K562 (cell line): ENCODE measurements around the gene RPH3AL. TPM values are rescaled to one million over a fixed set of nuclear protein-coding genes. Genes with fewer than 3 reads are reported as not detected.
A peak's percentile ranks its signal among the peaks of the same experiment; 100 is the strongest.

ENCODE experiments used
- ATAC-seq: fragments of 200-7000 bp; cut with Tn5 transposase; 3 replicates; pipeline ENCODE4 v1.9.1; 2020; ENCODE audit warnings: moderate library complexity
- BruUV-seq: library from RNA; stranded (reverse); fragments of 400-500 nt; replicated peaks from 2 replicates; lab custom pipeline; 2021; lab: Mats Ljungman, UMichigan
- CTCF ChIA-PET: fragments of 300-600 bp; formaldehyde crosslinking; extraction: SDS; loops from one replicate; lab custom pipeline; 2021; ENCODE audit warnings: low intra/inter-chr PET ratio; lab: Yijun Ruan, JAX
- POLR2A ChIA-PET: fragments of 300-600, 350-650 bp; sonication (Branson Sonifier 250); formaldehyde crosslinking; extraction: SDS; loops from one replicate; lab custom pipeline; 2021; ENCODE audit warnings: antibody characterized with exemption, inconsistent platforms; lab: Yijun Ruan, JAX
- DNase-seq, 4 experiments: peaks; one replicate each; pipeline versions ENCODE4 v3.0.0 to v3.0.0-alpha.2; 2011 to 2018; ENCODE audit warnings: low spot score in 3 of 4, mixed read lengths in 3 of 4; ENCODE audit errors: extremely low read depth in 1 of 4
- FAIRE-seq: peaks from 2 replicates; lab custom pipeline; 2011; peaks lifted over from hg19 to GRCh38; lab: Jason Lieb, UNC
- H2AFZ ChIP-seq: 2 replicates; pipeline ENCODE4 v1.6.0; 2011; ENCODE audit warnings: low read depth, low read length, control low read depth, inconsistent platforms
- H3K27ac ChIP-seq: fragments of 200-600 bp; 3 replicates; pipeline ENCODE4 v1.8.0; 2011; ENCODE audit warnings: low read depth, mild to moderate bottlenecking, control low read depth, inconsistent platforms, low read length, moderate library complexity, mixed read lengths; ENCODE audit errors: extremely low read depth
- H3K27me3 ChIP-seq, 2 experiments: fragments of 300-600 bp in 1 of 2; 2 replicates in 1 of 2; 3 replicates in 1 of 2; pipeline versions ENCODE4 v1.6.0 to v1.8.0; 2011; ENCODE audit warnings: inconsistent platforms in 2 of 2, low read length in 2 of 2, mild to moderate bottlenecking in 1 of 2, mixed read lengths in 1 of 2, moderate library complexity in 1 of 2; ENCODE audit not compliant: control insufficient read depth in 2 of 2, insufficient read depth in 2 of 2
- H3K36me3 ChIP-seq: fragments of 300-600 bp; 3 replicates; pipeline ENCODE4 v1.8.0; 2011; ENCODE audit warnings: mild to moderate bottlenecking, low read length, inconsistent platforms; ENCODE audit not compliant: control insufficient read depth, insufficient read depth
- H3K4me1 ChIP-seq, 2 experiments: fragments of 200-600 bp in 1 of 2; replicated peaks in 1 of 2; 2 replicates in 1 of 2; 3 replicates in 1 of 2; pipeline versions ENCODE4 v1.5.1 to v1.8.0; 2011; ENCODE audit warnings: inconsistent platforms in 2 of 2, low read length in 2 of 2, mild to moderate bottlenecking in 1 of 2, mixed read lengths in 1 of 2, moderate library complexity in 1 of 2; ENCODE audit not compliant: control insufficient read depth in 2 of 2, insufficient read depth in 2 of 2
- H3K4me2 ChIP-seq: 2 replicates; pipeline ENCODE4 v1.6.1; 2011; ENCODE audit warnings: low read length, control low read depth, inconsistent platforms, mixed read lengths; ENCODE audit not compliant: insufficient read depth
- H3K4me3 ChIP-seq: fragments of 200-600 bp; sonication (generic), shearing (Covaris generic); 2 replicates; pipeline ENCODE4 v1.5.1; 2016; ENCODE audit warnings: control low read depth, inconsistent platforms
- H3K79me2 ChIP-seq: fragments of 200-600 bp; 3 replicates; pipeline ENCODE4 v1.8.0; 2011; ENCODE audit warnings: low read length, inconsistent platforms; ENCODE audit not compliant: control insufficient read depth, insufficient read depth
- H3K9ac ChIP-seq, 2 experiments: 2 replicates each; pipeline versions ENCODE4 v1.6.0 to v1.6.1; 2011; ENCODE audit warnings: low read depth in 2 of 2, low read length in 2 of 2, control low read depth in 1 of 2, inconsistent platforms in 1 of 2, mild to moderate bottlenecking in 1 of 2, mixed read lengths in 1 of 2; ENCODE audit not compliant: insufficient read depth in 1 of 2
- H3K9me1 ChIP-seq: one replicate; pipeline ENCODE4 v1.6.0; 2011; ENCODE audit warnings: inconsistent platforms, mild to moderate bottlenecking, low read length, moderate library complexity; ENCODE audit not compliant: control insufficient read depth, insufficient read depth
- H3K9me3 ChIP-seq: replicated peaks from 2 replicates; pipeline ENCODE4 v1.5.1; 2011; ENCODE audit warnings: low read depth, low read length, inconsistent platforms; ENCODE audit not compliant: control insufficient read depth, insufficient read depth
- H4K20me1 ChIP-seq: replicated peaks from 2 replicates; pipeline ENCODE4 v1.6.1; 2011; ENCODE audit warnings: low read length, inconsistent platforms, mixed read lengths; ENCODE audit not compliant: control insufficient read depth, insufficient read depth
- BMI1 ChIP-seq: fragments of 150-350 bp; IDR thresholded peaks from 2 replicates; pipeline ENCODE4 v1.6.1; 2014; ENCODE audit warnings: low read length
- ESRRA ChIP-seq: fragments of 450-650 bp; IDR thresholded peaks from 2 replicates; pipeline ENCODE4 v1.6.1; 2014; ENCODE audit warnings: low read depth, mild to moderate bottlenecking, moderate library complexity, borderline replicate concordance
- MXI1 ChIP-seq: IDR thresholded peaks from 2 replicates; pipeline ENCODE4 v1.6.1; 2011; ENCODE audit warnings: low read depth, mild to moderate bottlenecking, improper control_type of control experiment, low read length
- NR2C1 ChIP-seq, 2 experiments: fragments of 450-650 bp; IDR thresholded peaks; 2 replicates each; pipeline ENCODE4 v1.6.1; 2017; ENCODE audit warnings: mild to moderate bottlenecking in 2 of 2, antibody characterized with exemption in 1 of 2, inconsistent platforms in 1 of 2, missing compliant biosample characterization in 1 of 2, missing genetic modification characterization in 1 of 2
- NR2C2 ChIP-seq, 2 experiments: fragments of 200-800 bp in 1 of 2; sonication (Bioruptor generic) in 1 of 2; sonication (generic) in 1 of 2; formaldehyde crosslinking in 1 of 2; IDR thresholded peaks; 2 replicates each; pipeline versions ENCODE4 v1.6.1 to v1.8.0; 2016 to 2022; ENCODE audit warnings: mild to moderate bottlenecking in 1 of 2, missing compliant biosample characterization in 1 of 2, missing genetic modification characterization in 1 of 2, missing genetic modification reagents in 1 of 2
- NR3C1 ChIP-seq: sonication (generic); formaldehyde crosslinking; IDR thresholded peaks from 2 replicates; pipeline ENCODE4 v1.8.1; 2022; ENCODE audit warnings: missing genetic modification reagents
- POU5F1 ChIP-seq: fragments of 150-350 bp; IDR thresholded peaks from 2 replicates; pipeline ENCODE4 v1.6.1; 2014; ENCODE audit warnings: borderline replicate concordance, low read length, low read depth, mild to moderate bottlenecking; ENCODE audit not compliant: partially characterized antibody
- SNRNP70 ChIP-seq: fragments of 200-400 bp; formaldehyde crosslinking; optimal IDR thresholded peaks from 2 replicates; pipeline ENCODE3; 2017; ENCODE audit warnings: low read depth, low read length
- ZFP36 ChIP-seq: fragments of 150-350 bp; IDR thresholded peaks from 2 replicates; pipeline ENCODE4 v1.6.1; 2018; ENCODE audit warnings: low read length, low read depth; ENCODE audit not compliant: partially characterized antibody
- ZNF263 ChIP-seq: sonication (generic); formaldehyde crosslinking; IDR thresholded peaks from 2 replicates; pipeline ENCODE4 v1.8.0; 2022; ENCODE audit warnings: mild to moderate bottlenecking, missing genetic modification reagents, borderline replicate concordance
- ZNF609 ChIP-seq: sonication (generic); formaldehyde crosslinking; IDR thresholded peaks from 2 replicates; pipeline ENCODE4 v1.8.1; 2023; ENCODE audit warnings: missing genetic modification reagents, mild to moderate bottlenecking, borderline replicate concordance
- WGBS: fragments of 100-300 bp; shearing (Covaris generic); methylation state at CpG from one replicate; pipeline ENCODE4 v1.1.6; 2016; ENCODE audit warnings: low coverage, mixed read lengths; ENCODE audit not compliant: insufficient coverage; ENCODE audit errors: missing lambda C conversion rate; 5-methylcytosine and 5-hydroxymethylcytosine counted together
- in situ Hi-C: fragments of 300-500 bp; cut with MboI; formaldehyde crosslinking; loops from 4 replicates; pipeline ENCODE4 v1.15.0; 2018; ENCODE audit warnings: inconsistent platforms, mixed read lengths
- intact Hi-C: fragments of 100-400 bp; cut with micrococcal nuclease; formaldehyde crosslinking; loops from 2 replicates; pipeline ENCODE4 v1.14.2; 2022
- polyA plus RNA-seq, 8 experiments: library from polyadenylated mRNA; depleted of rRNA in 4 of 8; stranded (reverse) in 5 of 8; unstranded in 3 of 8; fragments of >200 nt; fragmentation: Nextera tagmentation in 2 of 8; fragmentation: Illumina TruSeq in 1 of 8; extraction: Ambion mirVana in 2 of 8; extraction: Trizol in 1 of 8; gene quantifications; 2 replicates each; pipeline versions ENCODE4 v1.2.1 to v1.2.3, GENCODE V29; 2011 to 2014; ENCODE audit warnings: inconsistent platforms in 1 of 8, missing spikeins in 1 of 8
- total RNA-seq, 7 experiments: library from RNA; depleted of rRNA in 6 of 7; stranded (reverse); fragments of >200 nt in 6 of 7; fragmentation: Illumina TruSeq in 2 of 7; extraction: Trizol in 2 of 7; gene quantifications; 2 replicates each; pipeline versions ENCODE4 v1.2.1 to v1.2.3, GENCODE V29; 2011 to 2021; ENCODE audit warnings: low replicate concordance in 1 of 7
- TF ChIP-seq, protein P1 (sequence below): IDR thresholded peaks from 2 replicates; pipeline ENCODE4 v1.6.1; 2011; ENCODE audit not compliant: insufficient read length; ENCODE audit errors: extremely low read depth

Gene RPH3AL
- total and polyA plus RNA-seq, 9 of the 15 experiments (the other 6 are each of a cell fraction or from before 2014, with no cell fraction given) = 0.18 to 1.7 (median 0.39) TPM

DNA sequence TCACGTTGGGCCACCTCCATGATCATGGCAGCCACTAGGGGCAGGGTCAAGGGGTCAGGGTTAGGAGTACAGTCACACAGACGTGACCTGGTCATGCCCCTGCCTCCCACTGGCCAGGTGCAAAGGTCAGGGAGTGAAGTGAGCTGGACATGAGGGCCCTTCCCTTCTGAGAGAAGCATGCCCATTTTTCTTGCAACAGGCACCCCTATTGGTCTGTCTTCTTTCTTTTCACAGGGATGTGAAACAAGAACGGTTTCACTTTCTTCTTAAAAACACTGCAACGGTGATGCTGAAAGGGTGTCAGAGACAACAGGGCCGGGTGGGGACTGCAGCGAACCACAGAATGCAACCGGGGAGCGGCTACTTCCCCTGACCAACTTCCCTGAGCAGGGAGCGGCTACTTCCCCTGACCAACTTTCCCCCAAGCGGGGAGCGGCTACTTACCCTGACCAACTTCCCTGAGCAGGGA is 119.1 kb downstream of the RPH3AL start:
- peaks cover 6 to 36% of the 10 kb centered on the region in 2 experiments; a peak in 4 of 5 replicates for H3K27me3 ChIP-seq
- intact Hi-C loops (no loop called here), in situ Hi-C loops (no loop called here)
- no peak overlapping the region for H3K4me2 ChIP-seq
- no peaks in the 10 kb centered on the region for H3K79me2 ChIP-seq
- ATAC-seq = peak; percentile 27; the same call in 1 of the 3 replicates
- 23% methylated on average over 6 of the region's 11 CpGs for WGBS
- no peaks in the 10 kb centered on the region for H3K9me1 ChIP-seq
- H3K36me3 ChIP-seq = no peaks in the 10 kb centered on the region
- no peaks in the 10 kb centered on the region for H3K9me3 ChIP-seq
- POLR2A ChIA-PET = no interaction called here
- H3K27ac ChIP-seq = no peak overlapping the region
- H2AFZ ChIP-seq = no peak overlapping the region
- H4K20me1 ChIP-seq = no peaks in the 10 kb centered on the region
- no peak overlapping the region for H3K4me3 ChIP-seq
- TF ChIP-seq NR2C1 (IDR thresholded peaks at IDR 0.05) (peak; percentile 61), NR2C1 (tag; IDR thresholded peaks at IDR 0.05) (peak; percentile 76), MXI1 (no peak), ESRRA (peak; percentile 47; the same call in 1 of the 2 replicates), ZNF609 (CRISPR knock-in tag) (no peak), SNRNP70 (no peak), ZFP36 (peak; percentile 50), BMI1 (no peak), NR3C1 (CRISPR knock-in tag) (no peak), ZNF263 (CRISPR knock-in tag) (no peak), POU5F1 (no peak), NR2C2 (CRISPR knock-in tag; IDR thresholded peaks at IDR 0.05) (0 out of 2 replicates have a peak, but pooled peaks have one; percentile 30), NR2C2 (tag; IDR thresholded peaks at IDR 0.05) (peak; percentile 80)
- TF ChIP-seq, protein P1, sequence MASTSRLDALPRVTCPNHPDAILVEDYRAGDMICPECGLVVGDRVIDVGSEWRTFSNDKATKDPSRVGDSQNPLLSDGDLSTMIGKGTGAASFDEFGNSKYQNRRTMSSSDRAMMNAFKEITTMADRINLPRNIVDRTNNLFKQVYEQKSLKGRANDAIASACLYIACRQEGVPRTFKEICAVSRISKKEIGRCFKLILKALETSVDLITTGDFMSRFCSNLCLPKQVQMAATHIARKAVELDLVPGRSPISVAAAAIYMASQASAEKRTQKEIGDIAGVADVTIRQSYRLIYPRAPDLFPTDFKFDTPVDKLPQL = no peak
- no TSS peak for BruUV-seq
- no peak for FAIRE-seq
- peak in 1 of 4 experiments; percentile 11 for DNase-seq
- no peaks in the 10 kb centered on the region; a peak in 2 of 5 replicates for H3K4me1 ChIP-seq
- H3K9ac ChIP-seq = no peak overlapping the region
- CTCF ChIA-PET = no interaction called here
